ENCODE data around the gene AKR7A2.

AKR7A2 gene

GRCh38 chr1:19311931-19312781 lies at the start of gene AKR7A2, which contains the start of gene SLC66A1:
Gene AKR7A2, minus strand, starts transcription at chr1:19312144. Its CDS starts 20 bp downstream, at chr1:19312124.
Gene SLC66A1, plus strand, starts transcription at chr1:19312326. Its CDS starts 5,352 bp downstream, at chr1:19317678.
- DNase-seq (ENCODE audit: low read depth in 2 of 2), result peak; percentile 85 to 89

DNA sequence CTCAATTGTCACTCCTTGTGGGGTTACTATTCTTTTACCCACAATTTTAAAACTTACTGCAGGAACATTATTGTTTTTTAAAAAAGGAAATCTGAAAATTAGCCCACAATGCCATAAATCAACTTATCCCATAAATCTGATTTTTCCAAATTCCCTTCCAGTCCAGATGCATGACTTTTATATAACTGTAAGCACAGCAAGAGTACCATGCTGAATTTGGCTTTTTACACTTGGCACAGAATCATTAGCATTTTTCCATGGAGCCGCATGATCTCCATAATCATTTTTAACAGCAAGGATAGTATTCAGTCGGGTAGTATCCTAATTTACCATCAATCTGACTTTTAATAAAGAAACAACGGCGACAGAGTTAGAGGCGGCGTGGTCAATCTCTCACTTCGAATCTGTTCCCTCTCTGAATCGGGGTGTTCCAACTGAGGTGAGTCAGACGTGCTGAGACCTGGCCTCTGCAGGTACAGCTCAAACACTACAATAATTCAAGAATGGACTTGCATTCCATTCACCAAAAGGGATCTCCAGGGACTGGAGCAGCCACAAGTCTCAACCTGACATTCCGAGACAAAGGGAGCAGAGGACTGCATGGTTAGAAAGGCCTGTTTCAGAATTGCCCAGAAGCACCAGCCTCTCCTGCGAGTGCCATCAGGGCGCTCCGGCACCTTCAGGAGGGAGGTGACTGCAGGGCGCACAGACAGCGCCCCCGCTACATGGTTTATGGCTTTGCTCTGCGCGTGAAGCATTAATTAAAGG lies 49.1 kb upstream of the AKR7A2 start:
- DNase-seq (ENCODE audit: low read depth in 2 of 2), result no peak

GRCh38 chr1:19360432-19360831 lies 48.5 kb upstream of the AKR7A2 start:
- no peak for DNase-seq (ENCODE audit: low read depth in 2 of 2)

- no peak for DNase-seq (ENCODE audit: low read depth in 2 of 2)
Measured at GRCh38 chr1:19360016-19360415, 48.1 kb upstream of the AKR7A2 start.

DNA sequence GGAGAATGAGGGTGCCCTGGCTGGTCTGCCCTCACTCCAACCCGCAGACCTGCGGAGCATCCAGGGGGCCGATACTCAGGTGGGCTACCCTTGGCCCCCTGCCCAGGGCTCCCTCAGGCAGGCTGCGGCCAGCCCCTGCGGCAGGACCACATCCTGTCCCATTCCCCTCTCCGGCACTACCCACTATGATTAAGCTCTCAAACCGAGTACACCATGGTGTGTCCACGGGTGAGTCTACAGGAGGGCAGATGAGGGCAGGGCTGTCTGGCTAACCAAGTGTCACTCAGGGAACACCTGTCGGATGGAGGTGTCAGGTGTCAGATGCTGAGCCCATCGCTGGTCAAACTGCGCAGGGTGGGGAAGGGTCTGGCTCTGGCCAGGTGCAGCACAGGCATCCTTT lies 47.4 kb upstream of the AKR7A2 start:
- no peak for DNase-seq (ENCODE audit: low read depth in 2 of 2)

DNA sequence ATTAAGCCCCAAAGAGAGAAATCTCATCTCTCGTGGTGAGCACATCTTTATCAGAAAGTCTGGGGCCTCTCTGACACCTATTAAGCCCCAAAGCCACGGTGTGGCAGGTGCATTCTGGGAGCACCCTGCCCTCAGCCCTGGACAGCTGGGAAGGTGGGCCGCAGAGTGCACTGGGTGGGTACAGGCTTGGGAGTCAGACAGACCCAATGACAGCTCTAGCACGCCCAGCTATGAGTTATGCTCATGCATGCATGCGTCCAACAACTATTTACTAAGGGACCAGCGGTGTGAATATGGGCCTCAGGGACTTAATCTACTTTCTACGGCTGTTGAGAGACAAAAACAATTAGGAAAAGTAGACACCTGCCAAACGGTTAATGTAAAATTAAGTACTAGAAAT lies 46.8 kb upstream of the AKR7A2 start:
- DNase-seq (ENCODE audit: low read depth in 2 of 2), result no peak

DNA sequence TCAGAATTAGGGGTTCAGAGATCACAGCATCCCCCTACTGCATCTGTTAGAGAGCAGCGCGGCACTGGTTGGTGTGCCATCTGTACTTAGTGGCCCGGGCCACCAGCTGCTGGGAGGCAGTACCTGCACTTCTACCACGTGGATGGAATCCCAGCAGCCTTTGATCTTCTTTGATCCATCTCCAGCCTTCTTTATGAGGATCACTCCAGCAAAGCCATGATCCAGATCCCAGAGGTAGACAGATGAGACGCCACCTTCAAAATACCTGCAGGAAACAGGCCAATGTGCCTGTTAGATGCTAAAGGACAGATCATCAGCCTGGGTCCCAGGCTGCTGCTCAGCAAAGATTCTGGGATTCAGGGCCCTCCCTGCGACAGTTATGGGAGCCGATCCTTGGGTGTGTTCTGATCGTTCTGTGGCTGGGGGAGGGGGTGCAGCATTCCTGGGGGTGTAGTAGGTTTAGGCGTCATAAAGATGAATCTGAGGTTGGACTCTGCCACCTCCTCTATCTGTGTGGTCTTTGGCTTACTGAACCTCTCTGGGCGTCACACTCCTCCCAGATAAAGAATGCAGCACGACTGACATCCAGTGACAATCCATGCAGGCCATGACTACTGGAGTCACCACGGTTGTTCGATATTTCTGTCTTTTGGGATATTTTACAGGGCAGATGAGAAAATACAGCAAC lies 45.5 kb upstream of the AKR7A2 start:
- no peak for DNase-seq (ENCODE audit: low read depth in 2 of 2)

DNA sequence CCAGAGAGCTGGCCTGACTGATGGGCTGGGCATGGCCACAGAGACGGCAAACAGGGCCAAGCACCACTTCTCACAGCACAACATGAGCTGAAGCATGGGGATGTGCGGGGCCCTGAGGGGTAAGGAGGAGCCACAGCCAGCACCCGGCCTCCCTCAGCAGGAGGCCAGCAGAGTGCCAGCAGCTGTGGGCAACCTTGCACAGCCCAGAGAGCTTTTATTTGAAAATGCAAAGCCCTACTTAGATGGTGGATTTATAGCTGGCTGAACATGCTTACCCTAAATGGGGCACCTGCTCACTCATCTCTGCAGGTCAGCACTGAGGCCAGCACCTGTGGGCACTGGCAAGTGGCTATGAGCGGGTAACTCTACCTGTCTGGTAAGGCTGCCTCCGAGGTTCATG lies 44.3 kb upstream of the AKR7A2 start:
- no peak for DNase-seq (ENCODE audit: low read depth in 2 of 2)

GRCh38 chr1:19354531-19354981 lies 42.6 kb upstream of the AKR7A2 start:
- no peak for DNase-seq (ENCODE audit: low read depth in 2 of 2)

- DNase-seq (ENCODE audit: low read depth in 2 of 2), result no peak
Measured at GRCh38 chr1:19353596-19353995, 41.7 kb upstream of the AKR7A2 start.

DNA sequence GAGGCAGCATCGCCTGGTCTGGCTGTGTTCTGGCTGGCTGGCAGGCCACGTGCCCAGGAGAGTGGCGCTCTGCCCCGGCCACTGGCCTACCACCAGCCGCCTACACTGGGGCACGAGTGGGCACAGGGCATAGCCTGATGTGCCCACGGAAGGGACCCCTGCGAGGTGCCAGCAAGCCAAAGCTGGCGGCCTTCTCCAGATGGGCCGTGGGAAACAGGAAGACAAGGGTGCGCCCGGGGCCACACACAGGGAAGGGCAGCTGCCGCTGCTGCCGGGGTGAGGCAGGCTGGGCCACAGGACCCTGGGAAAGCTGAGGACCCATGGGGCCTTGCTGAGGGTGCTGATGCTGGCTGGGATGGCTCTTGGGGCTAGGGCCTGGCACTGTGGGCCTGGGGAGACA lies 40.9 kb upstream of the AKR7A2 start:
- DNase-seq (ENCODE audit: low read depth in 2 of 2), result no peak

GRCh38 chr1:19351873-19352272 lies 39.9 kb upstream of the AKR7A2 start:
- no peak for DNase-seq (ENCODE audit: low read depth in 2 of 2)

DNA sequence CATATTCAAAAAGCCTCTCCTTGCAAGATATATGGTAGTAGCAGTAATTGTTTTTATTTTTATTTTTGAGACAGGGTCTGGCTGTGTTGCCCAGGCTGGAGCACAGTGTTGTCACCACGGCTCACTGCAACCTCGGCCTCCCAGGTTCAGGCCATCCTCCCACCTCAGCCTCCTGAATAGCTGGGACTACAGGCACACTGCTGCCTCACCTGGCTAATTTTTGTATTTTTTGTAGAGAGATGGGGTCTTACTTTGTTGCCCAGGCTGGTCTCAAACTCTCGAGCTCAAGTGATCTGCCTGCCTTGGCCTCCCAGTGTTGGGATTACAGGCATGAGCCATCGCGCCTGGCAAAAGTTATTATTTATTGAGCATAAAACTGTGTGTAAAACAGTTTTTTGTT lies 38.6 kb upstream of the AKR7A2 start:
- no peak for DNase-seq (ENCODE audit: low read depth in 2 of 2)

DNA sequence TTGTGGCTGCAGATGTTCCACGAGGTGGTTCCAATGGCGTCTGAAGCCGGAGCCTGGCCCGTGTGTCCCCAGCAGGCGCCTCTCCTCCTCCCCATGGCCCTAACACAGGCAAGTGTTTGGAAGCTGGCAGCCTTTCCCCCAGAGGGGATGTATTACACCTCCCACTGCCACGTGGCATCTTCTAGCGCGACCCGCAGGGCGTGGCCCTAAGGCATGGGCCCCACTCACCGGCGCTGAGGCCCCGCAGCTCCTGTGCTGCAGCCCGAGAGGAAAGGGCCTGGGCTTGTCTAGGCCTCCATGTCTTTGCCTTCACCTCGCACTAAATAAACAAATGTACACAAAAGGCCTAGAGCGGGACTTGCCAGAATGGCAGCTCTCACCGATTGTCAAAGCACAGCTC lies 38.1 kb upstream of the AKR7A2 start:
- DNase-seq (ENCODE audit: low read depth in 2 of 2), result no peak

DNA sequence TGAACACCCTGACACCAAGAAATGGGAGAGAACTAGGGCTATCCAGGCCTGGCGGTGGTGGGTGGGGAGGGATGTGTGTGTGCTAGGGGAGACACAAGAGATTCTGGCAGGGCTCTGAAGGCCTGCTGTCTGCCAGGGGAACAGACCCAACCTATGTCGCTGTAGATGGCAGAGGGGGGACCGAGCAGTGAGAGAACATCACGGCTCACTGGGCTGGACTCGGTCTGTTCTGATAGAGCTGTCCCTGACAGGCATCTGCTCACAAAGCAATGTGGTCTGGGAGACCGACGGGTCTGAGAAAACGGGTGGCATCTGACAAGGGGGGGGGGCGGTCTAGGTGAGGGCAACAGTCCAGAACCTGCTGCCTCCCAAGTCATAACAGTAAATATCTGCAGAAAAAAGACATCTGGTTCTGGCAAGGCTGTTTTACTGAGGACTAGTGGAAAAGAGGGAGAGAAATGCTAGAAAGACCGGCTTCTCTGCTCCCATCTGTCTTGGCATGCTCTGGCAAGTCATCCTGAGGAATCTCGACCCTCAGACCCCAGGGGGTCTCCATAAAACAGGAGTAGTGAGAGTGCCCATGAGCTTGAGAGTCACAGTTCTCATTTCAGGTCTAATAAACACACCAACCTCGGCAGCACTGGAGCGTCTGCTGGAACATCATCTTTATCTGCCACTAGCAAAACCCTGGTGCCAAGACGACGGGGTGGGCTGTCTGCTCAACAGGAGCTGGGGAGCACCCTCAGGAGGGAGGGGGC lies 36.7 kb upstream of the AKR7A2 start:
- no peak for DNase-seq (ENCODE audit: low read depth in 2 of 2)

DNA sequence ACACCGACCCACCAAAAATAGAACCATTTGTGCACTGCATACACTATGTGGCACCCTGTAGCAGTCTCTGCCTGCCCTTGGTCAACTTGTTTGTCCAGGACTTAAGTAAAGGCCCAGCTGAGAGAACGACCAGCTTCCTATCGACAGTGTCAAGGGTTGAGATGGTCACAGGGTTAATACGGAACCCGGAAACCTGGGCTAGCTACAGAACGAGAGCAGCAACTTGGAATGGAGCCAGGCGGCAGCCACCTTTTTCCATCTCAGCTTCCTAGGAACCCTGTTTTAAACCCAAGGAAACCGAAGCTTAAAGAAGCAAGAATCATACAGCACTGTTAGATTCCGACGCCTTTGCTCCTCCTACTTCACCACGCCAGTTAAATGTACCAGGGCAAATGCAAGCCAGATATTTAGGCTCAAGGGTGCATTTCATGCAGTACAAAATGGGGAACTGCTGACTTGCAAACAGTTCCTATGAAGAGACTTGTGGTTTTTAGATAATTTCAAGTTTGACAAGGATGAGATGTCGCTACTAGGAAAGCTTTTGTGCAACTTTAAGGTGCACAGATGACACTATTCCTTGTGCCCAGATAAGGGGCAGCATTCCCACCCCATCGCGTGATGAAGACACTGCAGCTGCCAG lies 35.7 kb upstream of the AKR7A2 start:
- no peak for DNase-seq (ENCODE audit: low read depth in 2 of 2)

GRCh38 chr1:19346026-19346425 lies 34.1 kb upstream of the AKR7A2 start:
- DNase-seq (ENCODE audit: low read depth in 2 of 2), result no peak

GRCh38 chr1:19345391-19345790 lies 33.4 kb upstream of the AKR7A2 start:
- no peak for DNase-seq (ENCODE audit: low read depth in 2 of 2)

DNA sequence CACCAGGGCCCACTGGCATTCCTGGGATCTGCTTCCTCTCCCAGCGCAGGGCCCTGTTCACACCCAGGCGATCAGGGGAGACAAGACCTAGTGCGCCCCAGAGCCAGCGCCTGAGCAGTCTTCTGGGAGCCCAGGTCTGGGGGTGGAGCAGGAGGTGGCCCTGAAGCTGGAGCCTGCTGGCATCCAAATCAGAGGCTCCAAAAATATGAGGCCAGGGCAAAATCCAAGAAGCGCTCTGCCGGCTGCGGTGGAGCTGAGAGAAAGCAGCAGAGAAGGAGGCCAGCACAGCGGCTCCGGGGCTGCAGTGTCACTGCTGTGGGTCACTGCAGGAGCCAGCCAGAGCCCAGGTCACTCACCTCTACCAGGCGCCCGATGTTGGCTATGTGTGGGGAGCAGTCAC lies 32.9 kb upstream of the AKR7A2 start:
- no peak for DNase-seq (ENCODE audit: low read depth in 2 of 2)

DNA sequence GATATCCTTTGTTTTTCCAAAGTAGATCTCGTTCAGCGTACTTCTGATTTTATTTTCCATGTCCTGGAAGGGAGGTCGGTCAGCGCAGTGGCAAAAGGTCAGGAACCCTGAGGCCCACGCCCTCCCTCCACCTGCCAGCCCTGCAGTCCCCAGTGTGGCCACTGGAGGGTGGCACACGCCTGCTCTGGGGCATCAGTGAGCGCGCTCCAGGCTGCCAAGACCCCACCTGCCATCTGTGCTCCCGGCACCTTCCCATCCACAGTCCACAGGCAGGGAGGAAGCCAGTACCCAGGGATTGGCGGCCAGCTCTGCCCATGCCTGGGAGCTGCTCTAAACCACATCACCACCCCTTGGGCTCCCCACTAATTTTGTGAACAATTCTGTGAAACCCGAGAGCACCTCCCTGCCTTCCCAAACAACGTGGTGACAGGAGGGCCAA lies 32.4 kb upstream of the AKR7A2 start:
- peak; percentile 18 to 41 for DNase-seq (ENCODE audit: low read depth in 2 of 2)
